Measurements from ENCODE around the gene OR7G1. TPM values are rescaled to one million over a fixed set of nuclear protein-coding genes. Genes with fewer than 3 reads are reported as not detected.
A peak's percentile ranks its signal among the peaks of the same experiment; 100 is the strongest.

The OR7G1 gene
- not detected for total RNA-seq
- long read RNA-seq, result 0 reads

GRCh38 chr19:9115307-9115813 lies at the start of gene OR7G1:
Gene OR7G1 (minus strand): TSS chr19:9115763. CDS start chr19:9115763, 0 bp downstream.
- peak; percentile 4 for DNase-seq (ENCODE audit: low spot score)

- DNase-seq (ENCODE audit: low spot score), result no peak
These were observed 49.7 kb upstream of the OR7G1 start for GRCh38 chr19:9165261-9165660.

GRCh38 chr19:9161427-9161826 lies 45.9 kb upstream of the OR7G1 start:
- no peak for DNase-seq (ENCODE audit: low spot score)

- DNase-seq (ENCODE audit: low spot score), result no peak
These were observed 44.3 kb upstream of the OR7G1 start for GRCh38 chr19:9159891-9160290.

- DNase-seq (ENCODE audit: low spot score), result peak; percentile 11
These were observed 40.7 kb upstream of the OR7G1 start for GRCh38 chr19:9156304-9156703.

- DNase-seq (ENCODE audit: low spot score), result no peak
These were observed 40.0 kb upstream of the OR7G1 start for GRCh38 chr19:9155591-9155990.

- DNase-seq (ENCODE audit: low spot score), result peak; percentile 28
These were observed 35.8 kb upstream of the OR7G1 start for GRCh38 chr19:9151367-9151766.

GRCh38 chr19:9150650-9151049 lies 35.1 kb upstream of the OR7G1 start:
- peak; percentile 84 for DNase-seq (ENCODE audit: low spot score)

- DNase-seq (ENCODE audit: low spot score), result peak; percentile 39
These were observed 34.4 kb upstream of the OR7G1 start for GRCh38 chr19:9149997-9150396.

- DNase-seq (ENCODE audit: low spot score), result no peak
These were observed 33.1 kb upstream of the OR7G1 start for GRCh38 chr19:9148697-9149096.

- peak; percentile 18 for DNase-seq (ENCODE audit: low spot score)
These were observed 31.3 kb upstream of the OR7G1 start for GRCh38 chr19:9146882-9147281.

GRCh38 chr19:9144920-9145319 lies 29.4 kb upstream of the OR7G1 start:
- no peak for DNase-seq (ENCODE audit: low spot score)

- peak; percentile 95 for DNase-seq (ENCODE audit: low spot score)
These were observed 24.8 kb upstream of the OR7G1 start, which contains the start of gene ZNF317 for GRCh38 chr19:9140159-9140874. Gene ZNF317 (plus strand): TSS chr19:9140397. CDS start chr19:9156017, 15,620 bp downstream.

- no peak for DNase-seq (ENCODE audit: low spot score)
These were observed 24.1 kb upstream of the OR7G1 start for GRCh38 chr19:9139609-9140158.

GRCh38 chr19:9132422-9132821 lies 16.9 kb upstream of the OR7G1 start:
- DNase-seq (ENCODE audit: low spot score), result peak; percentile 6

GRCh38 chr19:9130965-9131364 lies 15.4 kb upstream of the OR7G1 start:
- no peak for DNase-seq (ENCODE audit: low spot score)

- no peak for DNase-seq (ENCODE audit: low spot score)
These were observed 12.6 kb upstream of the OR7G1 start for GRCh38 chr19:9128171-9128570.

- DNase-seq (ENCODE audit: low spot score), result no peak
These were observed 11.4 kb upstream of the OR7G1 start, which contains the start of gene OR7G3 for GRCh38 chr19:9126900-9127405. Gene OR7G3 (minus strand): TSS chr19:9126950. CDS start chr19:9126950, 0 bp downstream.

GRCh38 chr19:9116547-9116946 lies 984 bp upstream of the OR7G1 start:
- peak; percentile 1 for DNase-seq (ENCODE audit: low spot score)

- no peak for DNase-seq (ENCODE audit: low spot score)
These were observed 5.6 kb downstream of the OR7G1 start for GRCh38 chr19:9109959-9110358.

GRCh38 chr19:9107375-9107774 lies 8.2 kb downstream of the OR7G1 start, which contains the start of gene OR7G2:
Gene OR7G2 (minus strand): TSS chr19:9107475. CDS start chr19:9103243, 4,232 bp downstream.
- no peak for DNase-seq (ENCODE audit: low spot score)

- DNase-seq (ENCODE audit: low spot score), result no peak
These were observed 28.8 kb downstream of the OR7G1 start, which contains the start of gene OR1M1 for GRCh38 chr19:9086761-9087160. Gene OR1M1 (plus strand): TSS chr19:9087061. CDS start chr19:9093245, 6,184 bp downstream.

Measured in mesenteric fat pad (tissue), 1 donor.